ENCODE measurements around the gene WWOX.
A peak's percentile ranks its signal among the peaks of the same experiment; 100 is the strongest.

Gene WWOX

DNA sequence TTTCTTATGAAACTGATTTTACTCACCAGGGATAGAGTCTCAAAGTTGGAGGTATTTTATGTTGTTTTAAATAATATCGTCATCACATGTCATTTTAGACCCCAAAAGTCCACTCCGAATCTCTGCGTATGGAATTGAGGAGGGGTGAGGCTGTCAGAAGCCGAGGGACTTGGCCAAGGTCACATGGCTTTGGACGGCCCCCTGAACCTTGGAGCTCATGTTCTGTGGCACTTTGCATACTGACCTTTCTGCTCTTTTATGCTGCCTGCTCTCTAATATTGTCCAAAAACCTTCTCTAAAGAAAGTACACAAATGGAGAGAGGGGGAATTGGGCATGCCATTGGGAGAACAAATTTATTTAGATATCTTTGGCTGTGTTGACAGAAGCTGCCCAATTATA, 700.0 kb downstream of the WWOX start:
- Histone ChIP-seq H3K27me3 (ENCODE audit: insufficient read depth, low read length, poor library complexity) (no peaks in the 10 kb centered on the region), H3K18ac (ENCODE audit: low read length) (no peak overlapping the region), H3K56ac (ENCODE audit: low read length) (no peak overlapping the region), H3K36me3 (ENCODE audit: control insufficient read depth, insufficient read depth, low read length) (no peaks in the 10 kb centered on the region), H2BK120ac (ENCODE audit: low read depth, low read length) (no peak overlapping the region), H4K5ac (ENCODE audit: low read length) (no peak overlapping the region), H3K4me2 (ENCODE audit: low read length) (no peak overlapping the region), H3K4ac (ENCODE audit: low read depth, low read length) (no peak overlapping the region), H3K23ac (ENCODE audit: low read length) (no peak overlapping the region), H3K9ac (ENCODE audit: low read length) (no peak overlapping the region), H2BK5ac (ENCODE audit: low read length) (no peak overlapping the region), H3K79me1 (ENCODE audit: low read length) (no peaks in the 10 kb centered on the region), H4K8ac (ENCODE audit: low read depth, low read length) (no peak overlapping the region), H3K4me3 (ENCODE audit: low read length) (no peak overlapping the region), H3K79me2 (ENCODE audit: control insufficient read depth, insufficient read depth, low read length) (no peaks in the 10 kb centered on the region), H2AK5ac (ENCODE audit: low read length) (no peak overlapping the region), H2BK15ac (replicated peaks; ENCODE audit: low read depth) (no peak overlapping the region), H3K27ac (ENCODE audit: low read depth, low read length) (no peak overlapping the region), H3K4me1 (ENCODE audit: control insufficient read depth, low read depth, low read length) (no peaks in the 10 kb centered on the region)
- no CpG with 5 or more reads among the region's 5 CpGs for WGBS (ENCODE audit: extremely low coverage, insufficient coverage, low lambda C conversion rate)
- DNase-seq: no peak

DNA sequence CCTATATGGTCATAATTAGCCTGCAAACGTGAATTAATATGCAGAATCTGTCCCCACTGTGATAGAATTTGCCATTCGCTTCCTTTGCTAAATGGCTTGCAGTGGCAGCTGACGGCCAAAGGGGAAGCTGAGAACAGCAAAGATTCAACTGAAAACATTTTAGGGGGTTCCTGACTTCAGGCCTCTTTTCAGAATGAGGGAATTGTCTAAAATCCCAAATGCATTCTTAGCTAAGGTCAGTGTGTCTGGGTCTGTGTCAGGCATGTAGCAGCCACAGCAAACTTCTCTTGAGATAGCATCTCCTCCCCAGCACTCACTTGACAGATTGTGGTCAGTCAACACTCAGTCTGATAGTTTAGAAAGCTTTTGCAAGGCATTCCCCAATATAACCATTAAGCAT, 701.1 kb downstream of the WWOX start:
- no CpG with 5 or more reads among the region's 3 CpGs for WGBS (ENCODE audit: extremely low coverage, insufficient coverage, low lambda C conversion rate)
- H3K4me3 ChIP-seq (ENCODE audit: low read length): no peak overlapping the region
- H3K9ac ChIP-seq (ENCODE audit: low read length): no peak overlapping the region

DNA sequence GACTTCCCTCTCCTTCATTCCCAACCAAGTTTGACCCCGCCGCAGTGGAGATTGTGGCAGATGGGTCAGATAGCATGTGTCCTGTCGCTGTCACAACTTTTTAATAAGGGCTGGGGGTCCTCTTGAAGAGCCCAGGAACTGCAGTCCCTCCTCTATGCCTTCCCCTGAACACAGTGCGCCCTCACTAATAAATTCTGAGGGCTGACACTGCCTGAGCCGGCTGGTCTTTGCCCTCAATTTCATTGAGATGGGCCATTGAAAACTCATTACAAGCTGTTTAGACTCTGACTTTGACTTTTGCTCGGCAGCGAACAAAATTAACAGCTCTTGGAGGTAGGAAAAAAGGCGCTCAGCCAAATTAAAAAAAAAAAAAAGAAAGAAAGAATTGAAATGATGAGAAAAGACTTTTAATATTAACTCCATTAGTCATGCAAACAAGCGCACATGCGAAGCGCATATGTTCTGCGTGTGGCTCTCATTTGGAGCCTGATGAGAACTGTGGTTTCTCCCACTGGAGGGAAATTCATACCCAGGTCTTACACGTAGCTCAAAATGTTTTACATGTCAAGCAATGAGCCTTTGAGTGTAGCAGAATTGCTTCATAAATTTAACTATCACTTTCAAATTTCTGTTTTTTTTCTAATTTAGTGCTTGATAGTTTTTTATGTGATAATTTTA, 704.7 kb downstream of the WWOX start:
- no peaks in the 10 kb centered on the region for H3K27me3 ChIP-seq (ENCODE audit: insufficient read depth, low read length, poor library complexity)
- no peak overlapping the region for H3K4me3 ChIP-seq (ENCODE audit: low read length)
- H3K27ac ChIP-seq (ENCODE audit: low read depth, low read length): no peak overlapping the region
- no peak overlapping the region for H3K4me2 ChIP-seq (ENCODE audit: low read length)
- no peak overlapping the region for H2BK120ac ChIP-seq (ENCODE audit: low read depth, low read length)
- H4K8ac ChIP-seq (ENCODE audit: low read depth, low read length): no peak overlapping the region
- no peak overlapping the region for H4K5ac ChIP-seq (ENCODE audit: low read length)
- no peak overlapping the region for H2BK5ac ChIP-seq (ENCODE audit: low read length)
- H3K79me2 ChIP-seq (ENCODE audit: control insufficient read depth, insufficient read depth, low read length): no peaks in the 10 kb centered on the region
- H3K36me3 ChIP-seq (ENCODE audit: control insufficient read depth, insufficient read depth, low read length): no peaks in the 10 kb centered on the region
- no peak overlapping the region for H3K9ac ChIP-seq (ENCODE audit: low read length)
- no peak overlapping the region for H3K23ac ChIP-seq (ENCODE audit: low read length)
- no peak overlapping the region for H3K56ac ChIP-seq (ENCODE audit: low read length)
- no peaks in the 10 kb centered on the region for H3K4me1 ChIP-seq (ENCODE audit: control insufficient read depth, low read depth, low read length)
- DNase-seq: no peak
- no peak overlapping the region for H3K18ac ChIP-seq (ENCODE audit: low read length)
- H3K4ac ChIP-seq (ENCODE audit: low read depth, low read length): no peak overlapping the region
- H3K79me1 ChIP-seq (ENCODE audit: low read length): no peaks in the 10 kb centered on the region
- no peak overlapping the region for H2BK15ac ChIP-seq (replicated peaks; ENCODE audit: low read depth)
- no CpG with 5 or more reads among the region's 13 CpGs for WGBS (ENCODE audit: extremely low coverage, insufficient coverage, low lambda C conversion rate)
- no peak overlapping the region for H2AK5ac ChIP-seq (ENCODE audit: low read length)

More for the DNA sequence above, 701.1 kb downstream of the WWOX start:
- no peak overlapping the region for H3K27ac ChIP-seq (ENCODE audit: low read depth, low read length)
- no peak overlapping the region for H2AK5ac ChIP-seq (ENCODE audit: low read length)
- H3K36me3 ChIP-seq (ENCODE audit: control insufficient read depth, insufficient read depth, low read length): no peaks in the 10 kb centered on the region
- H3K79me1 ChIP-seq (ENCODE audit: low read length): no peaks in the 10 kb centered on the region
- no peak overlapping the region for H2BK120ac ChIP-seq (ENCODE audit: low read depth, low read length)
- no peaks in the 10 kb centered on the region for H3K27me3 ChIP-seq (ENCODE audit: insufficient read depth, low read length, poor library complexity)
- no peak overlapping the region for H4K8ac ChIP-seq (ENCODE audit: low read depth, low read length)
- DNase-seq: peak; percentile 11
- no peaks in the 10 kb centered on the region for H3K79me2 ChIP-seq (ENCODE audit: control insufficient read depth, insufficient read depth, low read length)
- no peaks in the 10 kb centered on the region for H3K4me1 ChIP-seq (ENCODE audit: control insufficient read depth, low read depth, low read length)
- H4K5ac ChIP-seq (ENCODE audit: low read length): no peak overlapping the region
- H2BK15ac ChIP-seq (replicated peaks; ENCODE audit: low read depth): no peak overlapping the region
- H2BK5ac ChIP-seq (ENCODE audit: low read length): no peak overlapping the region
- no peak overlapping the region for H3K4me2 ChIP-seq (ENCODE audit: low read length)
- no peak overlapping the region for H3K56ac ChIP-seq (ENCODE audit: low read length)
- H3K18ac ChIP-seq (ENCODE audit: low read length): no peak overlapping the region
- H3K23ac ChIP-seq (ENCODE audit: low read length): no peak overlapping the region
- H3K4ac ChIP-seq (ENCODE audit: low read depth, low read length): no peak overlapping the region

DNA sequence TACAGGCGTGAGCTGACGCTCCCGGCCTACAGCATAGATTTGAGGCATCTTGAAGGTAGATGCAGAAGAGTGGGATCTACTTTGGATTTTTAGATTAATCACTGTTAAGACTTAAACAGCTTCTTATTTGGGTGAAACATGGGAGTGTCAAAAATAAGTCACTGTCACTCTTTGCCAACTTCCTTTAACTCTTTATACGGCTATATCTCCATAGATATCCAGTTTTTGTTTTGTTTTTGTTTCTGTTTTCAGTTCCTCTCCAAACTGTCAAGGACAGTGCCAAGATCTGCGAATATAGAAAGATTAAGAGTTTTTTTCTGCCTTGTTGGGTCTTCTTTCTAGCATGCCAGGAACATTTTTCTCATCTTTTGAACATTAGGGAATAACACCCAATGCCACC, 706.1 kb downstream of the WWOX start:
- no peaks in the 10 kb centered on the region for H3K4me1 ChIP-seq (ENCODE audit: control insufficient read depth, low read depth, low read length)
- H2BK15ac ChIP-seq (replicated peaks; ENCODE audit: low read depth): no peak overlapping the region
- no peak overlapping the region for H3K4me3 ChIP-seq (ENCODE audit: low read length)
- no peak overlapping the region for H3K56ac ChIP-seq (ENCODE audit: low read length)
- no peak overlapping the region for H3K4me2 ChIP-seq (ENCODE audit: low read length)
- no peak overlapping the region for H3K23ac ChIP-seq (ENCODE audit: low read length)
- H3K79me1 ChIP-seq (ENCODE audit: low read length): no peaks in the 10 kb centered on the region
- WGBS (ENCODE audit: extremely low coverage, insufficient coverage, low lambda C conversion rate): no CpG with 5 or more reads among the region's 5 CpGs
- no peak for DNase-seq
- no peak overlapping the region for H3K4ac ChIP-seq (ENCODE audit: low read depth, low read length)
- no peak overlapping the region for H2BK5ac ChIP-seq (ENCODE audit: low read length)
- no peak overlapping the region for H4K5ac ChIP-seq (ENCODE audit: low read length)
- no peaks in the 10 kb centered on the region for H3K27me3 ChIP-seq (ENCODE audit: insufficient read depth, low read length, poor library complexity)
- no peak overlapping the region for H3K18ac ChIP-seq (ENCODE audit: low read length)
- no peak overlapping the region for H4K8ac ChIP-seq (ENCODE audit: low read depth, low read length)
- H3K9ac ChIP-seq (ENCODE audit: low read length): no peak overlapping the region
- H3K79me2 ChIP-seq (ENCODE audit: control insufficient read depth, insufficient read depth, low read length): no peaks in the 10 kb centered on the region
- H3K27ac ChIP-seq (ENCODE audit: low read depth, low read length): no peak overlapping the region
- no peaks in the 10 kb centered on the region for H3K36me3 ChIP-seq (ENCODE audit: control insufficient read depth, insufficient read depth, low read length)
- H2BK120ac ChIP-seq (ENCODE audit: low read depth, low read length): no peak overlapping the region
- no peak overlapping the region for H2AK5ac ChIP-seq (ENCODE audit: low read length)

DNA sequence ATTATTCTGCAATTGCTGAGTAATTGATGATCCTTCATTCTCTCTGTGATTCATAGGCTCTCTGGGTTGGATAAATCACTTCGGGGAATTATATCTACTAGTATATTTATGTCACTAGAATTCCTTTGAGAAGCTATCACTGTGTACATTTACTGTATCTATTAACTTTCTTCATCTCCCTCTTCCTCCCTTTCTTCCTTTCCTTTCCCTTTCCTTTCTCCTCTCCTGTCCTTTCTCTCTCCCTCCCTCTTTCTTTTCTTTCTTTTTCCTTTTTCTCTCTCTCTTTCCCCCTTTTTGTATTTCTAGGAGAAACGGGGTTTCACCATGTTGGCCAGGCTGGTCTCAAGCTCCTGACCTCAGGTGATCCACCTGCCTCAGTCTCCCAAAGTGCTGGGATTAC, 711.8 kb downstream of the WWOX start:
- Histone ChIP-seq H3K18ac (ENCODE audit: low read length) (no peak overlapping the region), H3K27ac (ENCODE audit: low read depth, low read length) (no peak overlapping the region), H3K4ac (ENCODE audit: low read depth, low read length) (no peak overlapping the region), H4K8ac (ENCODE audit: low read depth, low read length) (no peak overlapping the region), H3K4me2 (ENCODE audit: low read length) (no peak overlapping the region), H3K56ac (ENCODE audit: low read length) (no peak overlapping the region), H2BK5ac (ENCODE audit: low read length) (no peak overlapping the region), H3K9ac (ENCODE audit: low read length) (no peak overlapping the region), H2BK15ac (replicated peaks; ENCODE audit: low read depth) (no peak overlapping the region), H3K4me3 (ENCODE audit: low read length) (no peak overlapping the region), H3K79me1 (ENCODE audit: low read length) (no peaks in the 10 kb centered on the region), H3K36me3 (ENCODE audit: control insufficient read depth, insufficient read depth, low read length) (no peaks in the 10 kb centered on the region), H3K79me2 (ENCODE audit: control insufficient read depth, insufficient read depth, low read length) (no peaks in the 10 kb centered on the region), H4K5ac (ENCODE audit: low read length) (no peak overlapping the region), H3K4me1 (ENCODE audit: control insufficient read depth, low read depth, low read length) (no peaks in the 10 kb centered on the region), H3K27me3 (ENCODE audit: insufficient read depth, low read length, poor library complexity) (no peaks in the 10 kb centered on the region), H2BK120ac (ENCODE audit: low read depth, low read length) (no peak overlapping the region), H2AK5ac (ENCODE audit: low read length) (no peak overlapping the region), H3K23ac (ENCODE audit: low read length) (no peak overlapping the region)
- WGBS (ENCODE audit: extremely low coverage, insufficient coverage, low lambda C conversion rate): no CpG with 5 or more reads among the region's 2 CpGs
- no peak for DNase-seq

DNA sequence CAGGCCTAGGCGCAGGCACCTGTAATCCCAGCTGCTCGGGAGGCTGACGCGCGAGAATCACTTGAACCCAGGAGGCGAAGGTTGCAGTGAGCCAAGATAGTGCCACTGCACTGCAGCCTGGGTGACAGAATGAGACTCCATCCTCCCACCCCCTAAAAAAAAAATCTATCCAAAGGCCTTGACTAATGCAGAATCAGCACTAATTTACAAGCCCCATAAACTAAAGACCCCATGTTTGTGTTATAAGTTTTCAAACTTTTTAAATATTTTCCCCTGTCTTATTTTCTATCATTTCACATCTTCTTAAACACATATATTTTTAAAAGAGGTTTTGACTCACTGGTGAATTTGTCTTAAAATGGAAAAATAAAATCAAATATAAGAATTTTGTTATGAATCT, 713.1 kb downstream of the WWOX start:
- H4K8ac ChIP-seq (ENCODE audit: low read depth, low read length): no peak overlapping the region
- no peak overlapping the region for H3K4ac ChIP-seq (ENCODE audit: low read depth, low read length)
- H3K23ac ChIP-seq (ENCODE audit: low read length): no peak overlapping the region
- no peaks in the 10 kb centered on the region for H3K79me1 ChIP-seq (ENCODE audit: low read length)
- H2BK15ac ChIP-seq (replicated peaks; ENCODE audit: low read depth): no peak overlapping the region
- no peak for DNase-seq
- H3K4me1 ChIP-seq (ENCODE audit: control insufficient read depth, low read depth, low read length): no peaks in the 10 kb centered on the region
- H2AK5ac ChIP-seq (ENCODE audit: low read length): no peak overlapping the region
- H2BK5ac ChIP-seq (ENCODE audit: low read length): no peak overlapping the region
- no peak overlapping the region for H3K9ac ChIP-seq (ENCODE audit: low read length)
- no peaks in the 10 kb centered on the region for H3K36me3 ChIP-seq (ENCODE audit: control insufficient read depth, insufficient read depth, low read length)
- WGBS (ENCODE audit: extremely low coverage, insufficient coverage, low lambda C conversion rate): no CpG with 5 or more reads among the region's 6 CpGs
- no peak overlapping the region for H4K5ac ChIP-seq (ENCODE audit: low read length)
- no peak overlapping the region for H3K56ac ChIP-seq (ENCODE audit: low read length)
- H2BK120ac ChIP-seq (ENCODE audit: low read depth, low read length): no peak overlapping the region
- H3K4me2 ChIP-seq (ENCODE audit: low read length): no peak overlapping the region
- H3K27me3 ChIP-seq (ENCODE audit: insufficient read depth, low read length, poor library complexity): no peaks in the 10 kb centered on the region
- no peak overlapping the region for H3K18ac ChIP-seq (ENCODE audit: low read length)
- no peaks in the 10 kb centered on the region for H3K79me2 ChIP-seq (ENCODE audit: control insufficient read depth, insufficient read depth, low read length)
- no peak overlapping the region for H3K27ac ChIP-seq (ENCODE audit: low read depth, low read length)
- H3K4me3 ChIP-seq (ENCODE audit: low read length): no peak overlapping the region

Measured in mesendoderm (in vitro differentiated cells).